Measurements from ENCODE around the gene GYPB. TPM values are rescaled to one million over a fixed set of nuclear protein-coding genes. Genes with fewer than 3 reads are reported as not detected.
"Not testable (repeated sequence)": the region's sequence is repeated elsewhere in the genome, so short reads cannot be mapped to it uniquely, and the experiment has no call there.

GYPB gene
- total RNA-seq, 1 donor from 2014 or later = not detected

- DNase-seq (ENCODE audit: low read depth); H3K27me3 ChIP-seq (ENCODE audit: control insufficient read depth, insufficient read depth, low read length); H3K4me3 ChIP-seq (ENCODE audit: low read depth, low read length); H3K36me3 ChIP-seq (ENCODE audit: control insufficient read depth, insufficient read depth, low read length): not testable (repeated sequence)
Observed at GRCh38 chr4:144004868-144005557, 14.2 kb downstream of the GYPB start.

- not testable (repeated sequence) for H3K4me3 ChIP-seq (ENCODE audit: low read depth, low read length); DNase-seq (ENCODE audit: low read depth); H3K36me3 ChIP-seq (ENCODE audit: control insufficient read depth, insufficient read depth, low read length); H3K27me3 ChIP-seq (ENCODE audit: control insufficient read depth, insufficient read depth, low read length)
Observed at GRCh38 chr4:144003890-144004265, 15.3 kb downstream of the GYPB start.

GRCh38 chr4:144003205-144003889 lies 15.8 kb downstream of the GYPB start:
- not testable (repeated sequence) for DNase-seq (ENCODE audit: low read depth); H3K4me3 ChIP-seq (ENCODE audit: low read depth, low read length); H3K36me3 ChIP-seq (ENCODE audit: control insufficient read depth, insufficient read depth, low read length); H3K27me3 ChIP-seq (ENCODE audit: control insufficient read depth, insufficient read depth, low read length)

GRCh38 chr4:144000331-144000995 lies 18.7 kb downstream of the GYPB start:
- H3K27me3 ChIP-seq (ENCODE audit: control insufficient read depth, insufficient read depth, low read length); H3K36me3 ChIP-seq (ENCODE audit: control insufficient read depth, insufficient read depth, low read length); H3K4me3 ChIP-seq (ENCODE audit: low read depth, low read length); DNase-seq (ENCODE audit: low read depth): not testable (repeated sequence)

GRCh38 chr4:143996193-143996592 lies 23.0 kb downstream of the GYPB start:
- not testable (repeated sequence) for DNase-seq (ENCODE audit: low read depth); H3K4me3 ChIP-seq (ENCODE audit: low read depth, low read length); H3K36me3 ChIP-seq (ENCODE audit: control insufficient read depth, insufficient read depth, low read length); H3K27me3 ChIP-seq (ENCODE audit: control insufficient read depth, insufficient read depth, low read length)

GRCh38 chr4:143991761-143992160 lies 27.4 kb downstream of the GYPB start:
- not testable (repeated sequence) for DNase-seq (ENCODE audit: low read depth); H3K4me3 ChIP-seq (ENCODE audit: low read depth, low read length); H3K36me3 ChIP-seq (ENCODE audit: control insufficient read depth, insufficient read depth, low read length); H3K27me3 ChIP-seq (ENCODE audit: control insufficient read depth, insufficient read depth, low read length)

- DNase-seq (ENCODE audit: low read depth); H3K27me3 ChIP-seq (ENCODE audit: control insufficient read depth, insufficient read depth, low read length); H3K36me3 ChIP-seq (ENCODE audit: control insufficient read depth, insufficient read depth, low read length); H3K4me3 ChIP-seq (ENCODE audit: low read depth, low read length): not testable (repeated sequence)
Observed at GRCh38 chr4:143990717-143991116, 28.5 kb downstream of the GYPB start.

- Histone ChIP-seq H3K27me3 (ENCODE audit: control insufficient read depth, insufficient read depth, low read length) (no peaks in the 10 kb centered on the region), H3K4me3 (ENCODE audit: low read depth, low read length) (no peak overlapping the region), H3K36me3 (ENCODE audit: control insufficient read depth, insufficient read depth, low read length) (no peaks in the 10 kb centered on the region)
- TF ChIP-seq CTCF (IDR thresholded peaks at IDR 0.05; ENCODE audit: insufficient read depth, low read length, poor library complexity, severe bottlenecking) = no peak
- DNase-seq (ENCODE audit: low read depth) = no peak
Observed at GRCh38 chr4:143986180-143986579, 33.0 kb downstream of the GYPB start.

GRCh38 chr4:143980776-143981175 lies 38.4 kb downstream of the GYPB start:
- H3K4me3 ChIP-seq (ENCODE audit: low read depth, low read length); H3K36me3 ChIP-seq (ENCODE audit: control insufficient read depth, insufficient read depth, low read length); H3K27me3 ChIP-seq (ENCODE audit: control insufficient read depth, insufficient read depth, low read length); DNase-seq (ENCODE audit: low read depth): not testable (repeated sequence)
- peak; percentile 12 for TF ChIP-seq CTCF (IDR thresholded peaks at IDR 0.05; ENCODE audit: insufficient read depth, low read length, poor library complexity, severe bottlenecking)

- not testable (repeated sequence) for H3K27me3 ChIP-seq (ENCODE audit: control insufficient read depth, insufficient read depth, low read length); H3K36me3 ChIP-seq (ENCODE audit: control insufficient read depth, insufficient read depth, low read length); H3K4me3 ChIP-seq (ENCODE audit: low read depth, low read length); DNase-seq (ENCODE audit: low read depth)
Observed at GRCh38 chr4:143975527-143975926, 43.7 kb downstream of the GYPB start.

GRCh38 chr4:143974021-143974420 lies 45.2 kb downstream of the GYPB start:
- H3K4me3 ChIP-seq (ENCODE audit: low read depth, low read length); H3K27me3 ChIP-seq (ENCODE audit: control insufficient read depth, insufficient read depth, low read length); DNase-seq (ENCODE audit: low read depth): not testable (repeated sequence)

More at GRCh38 chr4:143974021-143974420, 45.2 kb downstream of the GYPB start:
- not testable (repeated sequence) for H3K36me3 ChIP-seq (ENCODE audit: control insufficient read depth, insufficient read depth, low read length)

All from kidney epithelial cell (primary cell).